Hematopoietic multipotent progenitor cell treated with erythropoietin and hydrocortisone succinate and interleukin-3 and kit ligand, for 15 days (in vitro differentiated cells): ENCODE measurements around the gene NT5DC2.

Experiments used
- DNase-seq: peaks from one replicate; pipeline ENCODE4 v3.0.0-alpha.2; 2015; ENCODE audit warnings: low spot score

Gene NT5DC2

DNA sequence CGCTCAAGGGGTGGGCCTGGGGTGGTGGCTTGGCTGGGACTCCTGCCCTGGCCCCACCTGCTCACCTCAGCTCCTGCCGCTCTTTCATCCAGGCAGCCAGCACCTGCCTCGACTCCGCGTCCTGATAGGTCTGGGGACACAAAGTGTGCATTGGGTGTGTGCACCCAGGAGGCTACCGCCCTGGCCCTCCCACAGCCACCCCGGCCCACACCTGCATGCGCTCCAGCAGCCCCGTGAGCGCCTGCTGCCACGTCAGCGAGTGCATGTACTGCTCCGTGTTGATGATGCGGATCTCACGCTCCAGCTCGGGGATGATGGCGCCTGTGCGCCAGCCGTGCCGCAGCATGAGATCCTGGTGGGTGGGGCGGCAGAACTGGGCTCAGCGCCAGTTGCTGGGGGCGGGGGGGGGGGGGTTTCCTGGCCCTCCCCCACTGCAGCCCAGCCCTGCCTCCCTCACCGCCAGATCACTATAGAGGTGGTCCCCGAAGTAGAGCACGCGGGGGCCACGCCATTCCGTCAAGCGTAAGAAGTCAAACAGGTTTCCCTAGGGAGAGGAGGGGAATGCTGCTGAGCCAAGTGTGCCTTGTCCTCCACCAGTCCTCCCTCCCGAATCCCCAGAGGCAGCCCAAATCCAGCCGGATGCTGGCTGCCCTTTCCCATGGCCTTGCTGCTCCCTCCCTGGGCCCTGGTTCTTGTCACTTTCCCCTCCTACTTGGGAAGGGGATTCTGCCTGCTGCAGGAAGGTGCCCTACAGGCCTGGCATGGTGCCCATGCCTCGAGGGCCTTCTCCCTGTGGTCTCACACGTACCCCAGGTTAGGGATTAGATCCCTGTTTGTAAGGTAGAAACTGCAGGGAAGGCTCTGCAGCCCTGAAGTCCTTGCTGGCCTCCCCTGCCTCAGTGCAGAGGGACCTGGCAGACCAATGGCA lies 8.6 kb downstream of the NT5DC2 start:
- no peak for DNase-seq

DNA sequence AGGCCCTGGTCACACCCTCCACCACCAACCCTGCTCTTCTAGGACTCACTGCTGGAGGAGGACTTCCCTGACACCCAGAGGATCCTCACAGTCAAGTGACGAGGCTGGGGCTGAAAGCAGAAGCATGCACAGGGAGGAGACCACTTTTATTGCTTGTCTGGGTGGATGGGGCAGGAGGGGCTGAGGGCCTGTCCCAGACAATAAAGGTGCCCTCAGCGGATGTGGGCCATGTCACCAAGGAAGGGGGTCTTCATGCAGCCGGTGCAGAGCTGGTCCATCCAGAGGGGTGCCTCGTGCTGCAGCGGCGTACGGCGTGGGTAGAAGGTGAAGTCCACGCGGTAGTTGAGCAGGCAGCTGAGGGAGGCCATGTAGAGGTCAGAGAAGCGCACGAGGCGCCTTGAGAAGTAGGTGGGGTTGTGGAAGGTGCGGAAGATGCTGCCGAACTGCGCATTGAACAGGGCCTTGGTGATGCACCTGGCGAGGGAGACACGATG lies 9.4 kb downstream of the NT5DC2 start:
- no peak for DNase-seq

- no peak for DNase-seq
Measured at GRCh38 chr3:52523386-52524257, 10.0 kb downstream of the NT5DC2 start.

GRCh38 chr3:52522651-52523251 lies 10.9 kb downstream of the NT5DC2 start:
- DNase-seq: no peak

DNA sequence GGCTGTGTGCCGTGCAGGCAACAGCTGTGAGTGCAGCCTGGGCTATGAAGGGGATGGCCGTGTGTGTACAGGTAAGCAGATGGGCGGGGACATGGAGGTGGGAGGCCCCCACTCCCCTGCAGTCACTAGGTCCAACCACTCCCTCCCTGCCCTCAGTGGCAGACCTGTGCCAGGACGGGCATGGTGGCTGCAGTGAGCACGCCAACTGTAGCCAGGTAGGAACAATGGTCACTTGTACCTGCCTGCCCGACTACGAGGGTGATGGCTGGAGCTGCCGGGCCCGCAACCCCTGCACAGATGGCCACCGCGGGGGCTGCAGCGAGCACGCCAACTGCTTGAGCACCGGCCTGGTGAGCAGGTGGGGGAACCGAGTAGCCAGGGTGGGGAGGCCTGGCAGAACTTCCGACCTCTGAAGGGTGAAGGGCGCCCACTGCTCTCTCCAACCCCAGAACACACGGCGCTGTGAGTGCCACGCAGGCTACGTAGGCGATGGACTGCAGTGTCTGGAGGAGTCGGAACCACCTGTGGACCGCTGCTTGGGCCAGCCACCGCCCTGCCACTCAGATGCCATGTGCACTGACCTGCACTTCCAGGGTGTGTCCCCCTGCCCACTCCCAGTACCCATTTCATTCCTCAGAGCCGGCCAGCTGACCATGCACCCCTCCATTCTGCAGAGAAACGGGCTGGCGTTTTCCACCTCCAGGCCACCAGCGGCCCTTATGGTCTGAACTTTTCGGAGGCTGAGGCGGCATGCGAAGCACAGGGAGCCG lies 11.6 kb downstream of the NT5DC2 start:
- no peak for DNase-seq

- DNase-seq: no peak
Measured at GRCh38 chr3:52521488-52521824, 12.2 kb downstream of the NT5DC2 start.

DNA sequence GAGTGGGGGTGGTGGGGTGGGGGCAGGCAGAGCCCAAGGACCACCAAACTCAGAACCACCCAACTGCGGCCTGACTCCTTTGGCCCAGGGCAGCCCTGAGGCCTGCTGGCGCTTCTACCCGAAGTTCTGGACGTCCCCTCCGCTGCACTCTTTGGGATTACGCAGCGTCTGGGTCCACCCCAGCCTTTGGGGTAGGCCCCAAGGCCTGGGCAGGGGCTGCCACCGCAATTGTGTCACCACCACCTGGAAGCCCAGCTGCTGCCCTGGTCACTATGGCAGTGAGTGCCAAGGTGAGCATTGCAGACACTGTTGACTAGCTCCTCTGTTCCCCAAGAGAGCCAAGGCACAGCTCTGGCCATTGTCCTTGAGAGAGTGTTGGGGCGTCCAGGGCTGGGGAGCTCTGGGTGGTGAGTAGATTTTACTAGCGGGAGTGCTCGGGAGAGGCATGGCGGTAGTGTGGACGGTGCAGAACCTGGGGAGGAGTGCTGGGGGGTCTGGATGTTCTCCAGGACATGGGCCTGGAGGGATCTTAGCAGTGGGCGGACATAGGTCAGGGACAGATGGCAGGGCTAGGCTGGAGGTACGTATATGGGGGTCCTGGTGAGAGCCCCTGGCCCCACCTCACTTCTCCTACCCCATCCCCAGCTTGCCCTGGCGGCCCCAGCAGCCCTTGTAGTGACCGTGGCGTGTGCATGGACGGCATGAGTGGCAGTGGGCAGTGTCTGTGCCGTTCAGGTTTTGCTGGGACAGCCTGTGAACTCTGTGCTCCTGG lies 12.8 kb downstream of the NT5DC2 start:
- no peak for DNase-seq

- DNase-seq: no peak
Measured at GRCh38 chr3:52520141-52520667, 13.5 kb downstream of the NT5DC2 start.

DNA sequence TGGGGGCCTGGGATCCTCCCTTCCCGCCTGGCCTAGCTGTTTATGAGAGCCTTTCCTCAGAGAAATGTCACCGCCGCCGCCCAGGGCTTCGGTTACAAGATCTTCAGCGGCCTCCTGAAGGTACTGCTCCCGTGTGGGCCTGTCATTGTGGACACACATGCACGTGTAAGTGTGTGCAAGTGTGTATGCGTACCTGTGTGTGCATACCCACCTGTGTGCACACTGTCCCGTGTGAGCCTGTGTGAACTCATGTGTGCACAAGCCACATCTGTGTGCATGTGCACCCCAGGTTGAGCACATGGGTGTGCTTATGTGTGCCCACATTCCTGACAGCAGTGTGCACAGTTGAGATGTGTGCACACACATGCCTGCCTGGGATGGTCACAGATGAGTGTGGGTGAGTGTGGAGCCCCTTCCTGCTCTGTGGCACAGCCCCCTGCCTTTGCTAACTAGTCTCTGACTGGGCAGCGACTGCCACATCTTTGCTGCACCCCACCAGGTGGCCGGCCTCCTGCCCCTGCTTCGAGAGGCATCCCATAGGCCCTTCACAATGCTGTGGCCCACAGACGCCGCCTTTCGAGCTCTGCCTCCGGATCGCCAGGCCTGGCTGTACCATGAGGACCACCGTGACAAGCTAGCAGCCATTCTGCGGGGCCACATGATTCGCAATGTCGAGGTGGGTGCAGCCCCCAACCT lies 14.1 kb downstream of the NT5DC2 start:
- no peak for DNase-seq

DNA sequence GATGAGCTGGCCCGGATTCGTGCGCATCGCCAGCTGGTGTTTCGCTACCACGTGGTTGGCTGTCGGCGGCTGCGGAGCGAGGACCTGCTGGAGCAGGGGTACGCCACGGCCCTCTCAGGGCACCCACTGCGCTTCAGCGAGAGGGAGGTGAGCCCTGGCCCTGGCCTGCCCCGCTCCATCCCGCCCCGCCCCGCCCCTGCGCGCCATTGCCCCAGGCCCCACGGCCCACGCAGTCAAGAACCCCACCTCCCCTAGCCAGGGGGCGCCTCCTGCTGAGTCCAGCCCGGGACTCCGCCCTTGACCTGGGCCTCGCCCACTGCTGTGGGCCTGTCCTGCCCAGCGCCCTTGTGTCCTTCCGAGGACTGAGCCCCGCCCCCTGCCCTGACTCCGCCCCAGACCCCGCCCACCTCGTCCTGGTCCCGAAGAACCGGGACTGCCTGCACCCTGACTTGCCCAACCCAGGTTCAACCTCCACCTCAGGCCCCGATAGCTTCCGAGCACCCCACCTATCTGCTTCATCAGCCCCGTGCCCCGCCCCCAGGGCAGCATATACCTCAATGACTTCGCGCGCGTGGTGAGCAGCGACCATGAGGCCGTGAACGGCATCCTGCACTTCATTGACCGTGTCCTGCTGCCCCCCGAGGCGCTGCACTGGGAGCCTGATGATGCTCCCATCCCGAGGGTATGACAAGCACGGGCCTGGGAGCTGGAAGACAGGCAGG lies 14.8 kb downstream of the NT5DC2 start:
- no peak for DNase-seq

GRCh38 chr3:52517796-52518722 lies 15.6 kb downstream of the NT5DC2 start:
- no peak for DNase-seq

DNA sequence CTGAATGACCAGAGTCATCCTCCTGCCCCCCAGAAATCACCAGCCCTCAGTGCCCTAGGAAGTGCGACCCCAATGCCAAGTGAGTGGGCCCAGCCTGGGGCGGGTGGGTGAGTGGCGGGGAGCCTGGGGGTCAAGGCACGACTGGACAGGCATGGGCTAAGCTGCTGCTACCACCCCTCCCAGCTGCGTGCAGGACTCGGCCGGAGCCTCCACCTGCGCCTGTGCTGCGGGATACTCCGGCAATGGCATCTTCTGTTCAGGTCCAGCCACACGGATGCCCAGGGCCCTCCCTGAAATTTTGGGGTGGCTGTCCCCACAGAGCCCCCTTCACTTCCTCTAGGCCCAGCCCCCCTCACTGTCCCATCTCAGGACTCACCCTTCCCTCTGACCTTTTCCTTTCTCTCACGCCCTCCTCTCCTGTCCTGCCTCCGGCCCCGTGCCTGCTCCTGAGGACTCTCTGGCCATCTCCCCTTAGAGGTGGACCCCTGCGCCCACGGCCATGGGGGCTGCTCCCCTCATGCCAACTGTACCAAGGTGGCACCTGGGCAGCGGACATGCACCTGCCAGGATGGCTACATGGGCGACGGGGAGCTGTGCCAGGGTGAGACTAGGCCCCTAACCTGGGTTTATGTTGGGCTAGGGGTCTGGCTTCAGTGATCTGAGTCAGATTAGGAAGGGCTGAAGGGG lies 17.0 kb downstream of the NT5DC2 start:
- no peak for DNase-seq

DNA sequence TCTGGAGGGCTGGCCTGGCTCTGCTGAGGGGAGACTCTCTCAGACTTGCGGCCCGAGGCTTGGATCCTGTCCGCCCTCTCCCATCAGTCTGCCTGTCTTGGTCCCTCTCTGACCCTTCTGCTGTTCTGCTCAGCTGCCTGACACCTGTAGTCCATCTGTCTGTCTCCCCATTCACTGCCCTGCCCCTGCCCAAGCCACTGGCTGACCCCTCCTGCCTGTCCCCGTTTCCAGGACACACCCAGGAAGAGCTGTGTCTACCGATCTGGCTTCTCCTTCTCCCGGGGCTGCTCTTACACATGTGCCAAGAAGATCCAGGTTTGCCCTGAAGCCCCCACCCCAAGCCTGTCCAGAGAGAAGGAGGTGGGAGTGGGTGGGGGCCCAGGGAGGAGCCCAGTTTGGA lies 18.5 kb downstream of the NT5DC2 start:
- no peak for DNase-seq

DNA sequence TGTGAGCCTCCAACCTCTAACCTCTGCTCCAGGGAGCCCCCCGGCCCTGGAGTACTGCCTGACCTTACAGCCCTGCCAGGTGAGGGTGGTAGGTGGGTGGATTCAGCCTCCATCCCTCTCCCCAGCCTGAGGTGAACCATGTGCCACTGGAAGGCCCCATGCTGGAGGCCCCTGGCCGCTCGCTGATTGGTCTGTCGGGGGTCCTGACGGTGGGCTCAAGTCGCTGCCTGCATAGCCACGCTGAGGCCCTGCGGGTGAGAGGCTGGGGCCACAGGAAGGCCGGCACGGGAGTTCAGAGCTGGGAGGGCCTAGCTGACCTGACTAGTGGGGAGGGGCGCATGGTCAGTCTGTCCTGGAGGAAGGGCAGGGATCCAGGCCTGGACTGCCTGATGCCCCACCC lies 19.1 kb downstream of the NT5DC2 start:
- no peak for DNase-seq

GRCh38 chr3:52513281-52513680 lies 20.4 kb downstream of the NT5DC2 start:
- DNase-seq: no peak

DNA sequence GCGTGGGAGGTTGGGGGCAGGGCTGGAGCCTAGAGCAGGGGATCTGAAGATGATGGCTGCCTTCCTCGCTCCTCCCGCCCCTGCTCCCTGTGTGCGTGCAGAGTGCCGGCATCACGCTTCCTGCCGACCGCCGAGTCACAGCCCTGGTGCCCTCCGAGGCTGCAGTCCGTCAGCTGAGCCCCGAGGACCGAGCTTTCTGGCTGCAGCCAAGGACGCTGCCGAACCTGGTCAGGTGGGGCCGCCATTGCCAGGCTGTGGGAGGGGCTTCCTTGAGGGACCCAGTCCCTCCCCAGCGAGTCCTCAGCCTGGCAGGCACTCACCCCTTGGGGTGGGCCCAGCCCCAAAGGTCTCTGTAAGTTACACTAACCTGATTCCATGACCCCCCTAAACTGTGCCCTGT lies 20.9 kb downstream of the NT5DC2 start:
- no peak for DNase-seq

DNA sequence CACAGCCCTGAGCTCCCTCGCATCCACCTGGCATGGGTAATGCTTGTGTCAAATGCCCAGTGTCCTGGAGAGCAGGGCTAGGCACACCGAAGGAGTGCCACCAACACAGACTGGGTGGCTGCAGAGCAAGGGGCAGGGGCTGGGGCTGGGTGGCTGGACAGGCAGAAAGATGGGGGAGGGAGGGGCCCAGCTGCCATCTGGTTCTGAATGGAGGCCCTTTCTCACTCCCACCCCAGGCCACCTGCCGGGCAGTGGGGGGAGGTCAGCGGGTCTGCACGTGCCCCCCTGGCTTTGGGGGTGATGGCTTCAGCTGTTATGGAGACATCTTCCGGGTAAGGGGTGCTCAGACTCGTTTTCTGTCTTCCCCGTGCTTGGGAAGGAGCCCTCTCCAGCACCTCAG lies 21.6 kb downstream of the NT5DC2 start:
- no peak for DNase-seq

- no peak for DNase-seq
Measured at GRCh38 chr3:52511509-52511908, 22.1 kb downstream of the NT5DC2 start.
